ENCODE data around the gene SCPEP1.

DNA sequence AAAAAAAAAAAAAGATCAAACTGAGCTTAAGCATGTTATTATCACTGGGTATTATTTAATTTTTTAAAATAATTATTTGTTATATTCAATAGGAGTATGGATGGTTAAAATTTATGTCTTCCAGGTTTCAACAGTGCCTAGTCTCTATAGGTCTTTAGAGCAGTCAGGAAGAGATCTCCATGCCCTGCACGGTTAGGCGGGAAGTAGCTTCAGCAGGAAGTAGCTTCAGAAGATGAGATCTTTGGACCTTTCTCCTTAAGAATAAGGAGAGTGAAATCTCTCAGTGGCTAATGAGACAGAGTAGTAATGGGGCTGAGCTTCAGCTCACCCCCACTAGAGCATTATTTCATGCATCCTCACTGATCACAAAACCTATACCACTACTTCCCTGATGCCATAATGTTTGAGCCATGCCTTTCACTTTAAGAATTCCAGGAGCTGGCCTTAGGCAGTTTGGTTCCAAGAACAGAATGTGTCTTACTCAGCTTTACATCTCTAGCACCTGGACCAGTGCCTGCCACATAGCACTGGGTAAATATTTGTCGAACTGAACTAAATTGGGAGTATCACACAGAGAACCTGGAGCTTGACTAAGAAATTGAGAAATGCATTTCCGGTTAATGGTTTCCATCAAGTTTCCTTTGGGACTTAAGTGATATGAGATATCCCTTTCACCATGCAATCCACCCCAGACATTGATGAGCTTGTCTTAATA lies 43.5 kb downstream of the SCPEP1 start:
- TF ChIP-seq, protein P1, sequence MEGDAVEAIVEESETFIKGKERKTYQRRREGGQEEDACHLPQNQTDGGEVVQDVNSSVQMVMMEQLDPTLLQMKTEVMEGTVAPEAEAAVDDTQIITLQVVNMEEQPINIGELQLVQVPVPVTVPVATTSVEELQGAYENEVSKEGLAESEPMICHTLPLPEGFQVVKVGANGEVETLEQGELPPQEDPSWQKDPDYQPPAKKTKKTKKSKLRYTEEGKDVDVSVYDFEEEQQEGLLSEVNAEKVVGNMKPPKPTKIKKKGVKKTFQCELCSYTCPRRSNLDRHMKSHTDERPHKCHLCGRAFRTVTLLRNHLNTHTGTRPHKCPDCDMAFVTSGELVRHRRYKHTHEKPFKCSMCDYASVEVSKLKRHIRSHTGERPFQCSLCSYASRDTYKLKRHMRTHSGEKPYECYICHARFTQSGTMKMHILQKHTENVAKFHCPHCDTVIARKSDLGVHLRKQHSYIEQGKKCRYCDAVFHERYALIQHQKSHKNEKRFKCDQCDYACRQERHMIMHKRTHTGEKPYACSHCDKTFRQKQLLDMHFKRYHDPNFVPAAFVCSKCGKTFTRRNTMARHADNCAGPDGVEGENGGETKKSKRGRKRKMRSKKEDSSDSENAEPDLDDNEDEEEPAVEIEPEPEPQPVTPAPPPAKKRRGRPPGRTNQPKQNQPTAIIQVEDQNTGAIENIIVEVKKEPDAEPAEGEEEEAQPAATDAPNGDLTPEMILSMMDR (conservative IDR thresholded peaks at IDR 0.05 in 1 of 2, IDR thresholded peaks at IDR 0.05 in 1 of 2; ENCODE audit: low read depth in 1 of 2, low read length in 2 of 2), result no peak
- no peak for TF ChIP-seq EZH2 (IDR thresholded peaks at IDR 0.05; ENCODE audit: low read length, missing control alignments)
